IMR-90 (cell line): ENCODE measurements around the gene DBI. TPM values are rescaled to one million over a fixed set of nuclear protein-coding genes. Genes with fewer than 3 reads are reported as not detected.

Experiments
- ATAC-seq: fragments of 200-7000 bp; cut with Tn5 transposase; 2 replicates; pipeline ENCODE4 v1.9.1; 2020; ENCODE audit warnings: low read depth, mild to moderate bottlenecking, moderate library complexity
- BruUV-seq: library from RNA; stranded (reverse); fragments of 400-500 nt; replicated peaks from 2 replicates; lab custom pipeline; 2021; lab: Mats Ljungman, UMichigan
- CTCF ChIA-PET: fragments of 300-600 bp; formaldehyde crosslinking; extraction: SDS; loops from one replicate; lab custom pipeline; 2021; ENCODE audit warnings: antibody characterized with exemption; lab: Yijun Ruan, JAX
- POLR2A ChIA-PET: fragments of 300-600 bp; sonication (Branson Sonifier 250); formaldehyde crosslinking; loops from one replicate; lab custom pipeline; 2022; ENCODE audit warnings: antibody characterized with exemption; ENCODE audit not compliant: unreplicated experiment; lab: Charles Lee
- DNase-seq: peaks from one replicate; pipeline ENCODE4 v3.0.0; 2013
- H2AFZ ChIP-seq: replicated peaks from 2 replicates; pipeline ENCODE3; 2013; ENCODE audit warnings: low read length, mild to moderate bottlenecking; ENCODE audit not compliant: poor library complexity
- H2AK5ac ChIP-seq: 2 replicates; pipeline ENCODE4 v1.6.1; 2013; ENCODE audit warnings: low read depth, low read length, inconsistent platforms
- H2AK9ac ChIP-seq: replicated peaks from 2 replicates; pipeline ENCODE3; 2013; ENCODE audit warnings: mild to moderate bottlenecking, low read depth, low read length, moderate library complexity; ENCODE audit not compliant: poor library complexity
- H2BK120ac ChIP-seq: 2 replicates; pipeline ENCODE4 v1.6.1; 2013; ENCODE audit warnings: low read depth, low read length, inconsistent platforms
- H2BK15ac ChIP-seq: 3 replicates; pipeline ENCODE4 v1.6.1; 2013; ENCODE audit warnings: low read depth, low read length, inconsistent platforms
- H2BK20ac ChIP-seq: 2 replicates; pipeline ENCODE4 v1.6.1; 2013; ENCODE audit warnings: low read depth, mild to moderate bottlenecking, inconsistent platforms, low read length, moderate library complexity
- H2BK5ac ChIP-seq: 2 replicates; pipeline ENCODE4 v1.6.1; 2013; ENCODE audit warnings: mild to moderate bottlenecking, low read depth, low read length, inconsistent platforms; ENCODE audit not compliant: poor library complexity, severe bottlenecking
- H3K14ac ChIP-seq: replicated peaks from 2 replicates; pipeline ENCODE4 v1.6.1; 2013; ENCODE audit warnings: low read depth, low read length, inconsistent platforms
- H3K18ac ChIP-seq: 2 replicates; pipeline ENCODE4 v1.6.1; 2013; ENCODE audit warnings: low read depth, low read length, control low read depth
- H3K23ac ChIP-seq: 2 replicates; pipeline ENCODE4 v1.6.1; 2013; ENCODE audit warnings: low read depth, low read length, inconsistent platforms
- H3K27ac ChIP-seq: 2 replicates; pipeline ENCODE4 v1.5.1; 2013; ENCODE audit warnings: mild to moderate bottlenecking, control low read depth, low read length; ENCODE audit not compliant: insufficient read depth
- H3K27me3 ChIP-seq: 2 replicates; pipeline ENCODE4 v1.6.1; 2013; ENCODE audit warnings: low read length; ENCODE audit not compliant: control insufficient read depth, insufficient read depth
- H3K36me3 ChIP-seq: 2 replicates; pipeline ENCODE4 v1.6.1; 2013; ENCODE audit warnings: low read length, mixed read lengths; ENCODE audit not compliant: control insufficient read depth, insufficient read depth
- H3K4ac ChIP-seq: 2 replicates; pipeline ENCODE4 v1.6.1; 2013; ENCODE audit warnings: low read depth, low read length, inconsistent platforms
- H3K4me1 ChIP-seq: 2 replicates; pipeline ENCODE4 v1.6.1; 2013; ENCODE audit warnings: low read length, mixed read lengths; ENCODE audit not compliant: control insufficient read depth, insufficient read depth
- H3K4me2 ChIP-seq: 2 replicates; pipeline ENCODE4 v1.6.1; 2013; ENCODE audit warnings: low read depth, mild to moderate bottlenecking, control low read depth, low read length, moderate library complexity
- H3K4me3 ChIP-seq: 2 replicates; pipeline ENCODE4 v1.5.1; 2013; ENCODE audit warnings: low read depth, mild to moderate bottlenecking, control low read depth, low read length, moderate library complexity; ENCODE audit not compliant: insufficient read depth
- H3K56ac ChIP-seq: 2 replicates; pipeline ENCODE4 v1.6.1; 2013; ENCODE audit warnings: low read length, inconsistent platforms; ENCODE audit not compliant: insufficient read depth; ENCODE audit errors: extremely low read depth
- H3K79me1 ChIP-seq, 2 experiments: 2 replicates each; pipeline ENCODE4 v1.6.1; 2013; ENCODE audit warnings: low read length in 2 of 2, inconsistent platforms in 1 of 2, low read depth in 1 of 2
- H3K9ac ChIP-seq: 2 replicates; pipeline ENCODE4 v1.6.1; 2013; ENCODE audit warnings: low read depth, low read length, control low read depth
- H3K9me1 ChIP-seq: 2 replicates; pipeline ENCODE4 v1.6.1; 2013; ENCODE audit warnings: low read length, inconsistent platforms; ENCODE audit not compliant: insufficient read depth
- H3K9me3 ChIP-seq: 2 replicates; pipeline ENCODE4 v1.6.1; 2013; ENCODE audit warnings: low read length; ENCODE audit not compliant: control insufficient read depth, insufficient read depth
- H4K20me1 ChIP-seq: 2 replicates; pipeline ENCODE4 v1.6.1; 2013; ENCODE audit warnings: low read length, inconsistent platforms; ENCODE audit not compliant: insufficient read depth
- H4K5ac ChIP-seq: 2 replicates; pipeline ENCODE4 v1.6.1; 2013; ENCODE audit warnings: mild to moderate bottlenecking, low read depth, low read length, control low read depth
- H4K8ac ChIP-seq, 2 experiments: 2 replicates each; pipeline ENCODE4 v1.6.1; 2013; ENCODE audit warnings: low read depth in 2 of 2, low read length in 2 of 2, control low read depth in 1 of 2, inconsistent platforms in 1 of 2
- H4K91ac ChIP-seq: 2 replicates; pipeline ENCODE4 v1.6.1; 2013; ENCODE audit warnings: low read depth, low read length, inconsistent platforms; ENCODE audit not compliant: insufficient read depth
- BHLHE40 ChIP-seq: fragments of 150-350 bp; IDR thresholded peaks from 2 replicates; pipeline ENCODE4 v1.6.1; 2016; ENCODE audit warnings: mild to moderate bottlenecking, low read depth, low read length
- CEBPB ChIP-seq: IDR thresholded peaks from 2 replicates; pipeline ENCODE4 v1.6.1; 2012; ENCODE audit warnings: low read depth, low read length, improper control_type of control experiment
- CHD1 ChIP-seq: IDR thresholded peaks from 2 replicates; pipeline ENCODE4 v1.6.1; 2012; ENCODE audit warnings: low read depth, low read length, improper control_type of control experiment
- ELK1 ChIP-seq: fragments of 150-350 bp; IDR thresholded peaks from 2 replicates; pipeline ENCODE4 v1.6.1; 2016; ENCODE audit warnings: low read depth, mild to moderate bottlenecking, low read length, moderate library complexity, borderline replicate concordance
- FOS ChIP-seq: fragments of 150-350 bp; IDR thresholded peaks from 2 replicates; pipeline ENCODE4 v1.6.1; 2016; ENCODE audit warnings: low read depth, low read length
- MAFK ChIP-seq: IDR thresholded peaks from 2 replicates; pipeline ENCODE4 v1.6.1; 2012; ENCODE audit warnings: low read depth, low read length, improper control_type of control experiment
- NFE2L2 ChIP-seq: fragments of 150-350 bp; IDR thresholded peaks from 2 replicates; pipeline ENCODE4 v1.6.1; 2016; ENCODE audit warnings: low read depth, mild to moderate bottlenecking, low read length
- POLR2A ChIP-seq: IDR thresholded peaks from 2 replicates; pipeline ENCODE4 v1.6.1; 2012; ENCODE audit warnings: mild to moderate bottlenecking, low read depth, low read length
- RAD21 ChIP-seq: IDR thresholded peaks from 2 replicates; pipeline ENCODE4 v1.6.1; 2012; ENCODE audit warnings: low read length, improper control_type of control experiment
- RCOR1 ChIP-seq: IDR thresholded peaks from 2 replicates; pipeline ENCODE4 v1.6.1; 2012; ENCODE audit warnings: mild to moderate bottlenecking, low read length, improper control_type of control experiment; ENCODE audit not compliant: insufficient replicate concordance
- SMC3 ChIP-seq: fragments of 150-350 bp; IDR thresholded peaks from 2 replicates; pipeline ENCODE4 v1.6.1; 2016; ENCODE audit warnings: low read depth, mild to moderate bottlenecking, antibody characterized with exemption, low read length, moderate library complexity
- WGBS, 2 experiments: methylation state at CpG; one replicate each; pipeline versions ENCODE4 v1.1.5 to v1.1.7; 2013; ENCODE audit warnings: missing lambda C conversion rate in 2 of 2; ENCODE audit not compliant: insufficient read length in 1 of 2; ENCODE audit errors: extremely low coverage in 2 of 2; 5-methylcytosine and 5-hydroxymethylcytosine counted together
- dilution Hi-C: fragments of 300-500 bp; cut with HindIII; formaldehyde crosslinking; loops from one replicate; pipeline ENCODE4 v1.14.3; 2018; ENCODE audit warnings: low sequenced_read_pairs; ENCODE audit not compliant: unreplicated experiment
- in situ Hi-C: fragments of 300-500 bp; cut with MboI; formaldehyde crosslinking; loops from 3 replicates; pipeline ENCODE4 v1.14.3; 2019; ENCODE audit warnings: low sequenced_read_pairs, inconsistent platforms, mixed read lengths
- intact Hi-C: fragments of 100-400 bp; cut with micrococcal nuclease; formaldehyde crosslinking; loops from 2 replicates; pipeline ENCODE4 v1.10.0; 2022
- polyA plus RNA-seq, 3 experiments: library from polyadenylated mRNA; depleted of rRNA; stranded (reverse); fragments of >200 nt; gene quantifications; 2 replicates each; pipeline ENCODE4 v1.2.3, GENCODE V29; 2012; ENCODE audit warnings: low replicate concordance in 1 of 3
- total RNA-seq: library from RNA; depleted of rRNA; stranded (reverse); fragments of >200 nt; gene quantifications from 2 replicates; pipeline ENCODE4 v1.2.3, GENCODE V29; 2012

Gene DBI
- total and polyA plus RNA-seq, 2 of the 4 experiments (the other 2 are of a cell fraction), result 42.5 to 278 TPM

DNA sequence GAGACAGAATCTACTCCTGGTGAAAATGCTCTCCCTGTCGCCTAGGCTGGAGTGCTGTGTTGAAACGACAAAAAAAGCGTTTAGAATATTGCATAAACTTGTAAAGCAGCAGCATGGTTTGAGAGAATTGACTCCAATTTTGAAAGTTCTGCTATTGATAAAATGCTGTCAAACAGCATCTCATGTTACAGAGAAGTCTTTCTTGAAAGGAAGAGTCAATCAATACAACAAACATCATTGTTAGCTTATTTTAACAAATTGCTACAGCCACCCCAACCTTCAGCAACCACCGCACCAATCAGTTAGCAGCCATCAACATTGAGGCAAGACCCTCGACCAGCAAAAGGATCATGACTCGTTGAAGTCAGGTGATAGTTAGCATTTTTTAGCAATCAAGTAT lies 7.0 kb upstream of the DBI start:
- H3K36me3 ChIP-seq, result no peaks in the 10 kb centered on the region
- H3K9me1 ChIP-seq, result no peaks in the 10 kb centered on the region
- no peak overlapping the region for H2BK15ac ChIP-seq
- no peak overlapping the region for H4K5ac ChIP-seq
- CTCF ChIA-PET, result no interaction called here
- H3K14ac ChIP-seq, result no peak overlapping the region
- H3K4ac ChIP-seq, result no peak overlapping the region
- no peak overlapping the region for H3K4me3 ChIP-seq
- H3K56ac ChIP-seq, result no peak overlapping the region
- no peak overlapping the region for H3K4me2 ChIP-seq
- ATAC-seq (no peak), DNase-seq (no peak)
- WGBS, 2 experiments, result no CpG with 5 or more reads among the region's 6 CpGs
- H3K9me3 ChIP-seq, result no peaks in the 10 kb centered on the region
- no peaks in the 10 kb centered on the region for H3K4me1 ChIP-seq
- H3K23ac ChIP-seq, result no peak overlapping the region
- no peak overlapping the region for H4K8ac ChIP-seq
- no peak overlapping the region for H2AFZ ChIP-seq
- H2BK5ac ChIP-seq, result no peak overlapping the region
- H2BK20ac ChIP-seq, result no peak overlapping the region
- H4K91ac ChIP-seq, result no peak overlapping the region
- H3K18ac ChIP-seq, result no peak overlapping the region
- no peak overlapping the region for H2BK120ac ChIP-seq
- BruUV-seq, result no TSS peak
- no peak overlapping the region for H3K9ac ChIP-seq
- H3K27ac ChIP-seq, result no peak overlapping the region
- no peaks in the 10 kb centered on the region for H3K27me3 ChIP-seq
- POLR2A ChIA-PET, result interaction anchor here (0.5 kb wide), 1 partner anchor 325 kb away, joined by 3 read pairs; no protein-coding TSS in a partner anchor
- H4K20me1 ChIP-seq, result no peaks in the 10 kb centered on the region
- TF ChIP-seq RCOR1 (no peak), POLR2A (no peak), CEBPB (no peak), NFE2L2 (no peak), SMC3 (no peak), RAD21 (no peak), ELK1 (no peak), FOS (no peak), BHLHE40 (no peak), MAFK (no peak), CHD1 (no peak)
- intact Hi-C loops, result no loop called here
- no peak overlapping the region for H2AK5ac ChIP-seq
- peaks cover 7% of the 10 kb centered on the region in 2 experiments for H3K79me1 ChIP-seq
- dilution Hi-C loops, result no loop called here
- in situ Hi-C loops, result no loop called here
- H2AK9ac ChIP-seq, result no peak overlapping the region
